GM12874 (cell line): ENCODE data around the gene CACNA1C.

Experiments used
- CTCF ChIP-seq: IDR thresholded peaks from 2 replicates; pipeline ENCODE4 v1.5.1; 2011; ENCODE audit warnings: low read depth, mild to moderate bottlenecking, control low read depth, low read length, moderate library complexity; ENCODE audit not compliant: insufficient read depth

Gene CACNA1C

GRCh38 chr12:2198542-2198941 is 145.8 kb downstream of the CACNA1C start:
- TF ChIP-seq CTCF: no peak

DNA sequence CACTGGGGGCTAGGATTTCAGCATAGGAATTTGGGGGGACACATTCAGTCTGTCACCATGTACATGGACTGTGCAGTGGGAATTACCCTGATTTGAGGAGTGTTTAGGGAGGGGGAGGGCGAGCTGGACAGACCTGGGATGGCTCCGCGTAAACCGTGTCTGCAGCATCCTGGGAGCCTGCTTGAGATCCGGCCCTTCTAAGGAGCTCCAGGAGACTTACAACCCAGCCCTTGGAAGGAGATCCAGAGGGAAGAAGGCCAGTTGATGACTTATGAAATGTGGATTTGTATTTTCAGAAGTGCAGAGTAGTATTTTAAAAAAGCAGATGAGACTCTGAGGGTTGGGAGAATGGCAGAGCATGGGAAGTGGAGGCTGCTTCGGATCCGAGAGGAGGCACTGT is 153.2 kb downstream of the CACNA1C start:
- TF ChIP-seq CTCF: no peak

GRCh38 chr12:2208837-2209635 is 156.2 kb downstream of the CACNA1C start:
- TF ChIP-seq CTCF: no peak

DNA sequence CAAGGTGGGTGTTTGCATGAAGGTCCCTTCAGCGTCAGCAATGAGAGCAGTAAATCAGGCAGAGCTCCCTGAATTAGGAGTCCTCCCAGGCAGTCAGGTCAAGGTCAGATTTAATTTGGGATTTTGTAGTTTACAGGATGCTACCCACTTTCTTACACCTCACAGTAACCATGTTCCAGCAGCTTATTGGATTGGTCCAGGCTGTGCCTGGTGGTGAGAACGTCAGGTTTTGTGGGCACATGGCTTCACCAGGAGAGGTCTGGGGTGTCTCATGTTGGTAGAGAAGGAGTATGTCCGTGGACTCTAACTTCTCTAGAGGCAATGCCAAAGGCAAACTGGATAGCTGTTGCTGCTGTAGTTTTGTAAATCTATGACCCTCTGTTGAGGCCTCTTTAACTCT is 158.3 kb downstream of the CACNA1C start:
- TF ChIP-seq CTCF: no peak

- no peak for TF ChIP-seq CTCF
Measured at GRCh38 chr12:2212537-2212936, 159.8 kb downstream of the CACNA1C start.

DNA sequence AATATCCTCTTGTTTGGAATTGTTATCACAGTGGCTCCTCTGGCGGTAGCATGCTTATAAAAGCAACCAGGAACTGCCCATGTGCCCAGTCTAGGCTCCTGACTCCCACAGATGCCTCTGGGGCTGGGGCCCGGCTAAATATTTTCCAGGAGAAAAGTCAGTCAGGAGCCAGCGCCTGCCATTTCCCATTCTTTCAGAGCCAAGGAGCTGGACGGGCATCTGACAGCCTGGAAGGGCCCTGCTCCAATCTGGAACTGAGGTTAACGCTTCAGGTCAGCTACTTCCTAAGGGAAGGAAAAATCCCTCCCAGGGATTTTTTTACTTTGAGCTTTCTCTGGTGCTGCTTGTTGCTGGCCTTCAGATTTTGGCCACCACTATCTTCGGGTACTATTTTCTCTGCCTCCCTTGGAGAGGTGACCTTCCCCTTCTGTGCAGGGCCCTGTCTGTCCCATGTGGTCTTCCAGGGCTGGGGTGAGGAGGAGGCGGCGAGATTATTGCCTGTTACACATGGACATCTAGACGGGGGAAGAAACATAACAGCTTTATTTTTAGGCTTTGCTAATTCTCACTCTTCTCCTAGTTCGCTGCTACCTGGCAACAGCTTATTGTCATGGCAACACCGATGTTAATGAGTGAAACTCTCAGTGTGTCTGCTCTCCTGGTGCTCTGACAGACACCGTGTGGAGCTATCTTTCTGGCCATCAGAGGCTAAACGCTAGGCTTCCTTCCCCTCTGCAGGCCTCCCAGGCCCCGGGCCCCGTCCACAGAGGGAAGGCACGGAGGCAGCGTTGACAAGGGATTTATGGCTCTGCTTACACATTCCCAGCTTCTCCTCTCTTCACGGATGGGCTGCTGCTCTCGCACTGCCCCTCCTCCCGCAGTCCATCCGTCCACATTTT is 160.4 kb downstream of the CACNA1C start:
- no peak for TF ChIP-seq CTCF

- TF ChIP-seq CTCF: no peak
Measured at GRCh38 chr12:2214411-2214810, 161.6 kb downstream of the CACNA1C start.
